Hypothalamus (tissue), 51 donors: ENCODE measurements around the gene TTC5.
"Not testable (repeated sequence)": the region's sequence is repeated elsewhere in the genome, so short reads cannot be mapped to it uniquely, and the experiment has no call there.

Experiments used
- DNase-seq, 51 donors: peaks; one replicate each; lab custom pipeline; 2025; lab: John Stamatoyannopoulos, UW

The TTC5 gene, protein sequence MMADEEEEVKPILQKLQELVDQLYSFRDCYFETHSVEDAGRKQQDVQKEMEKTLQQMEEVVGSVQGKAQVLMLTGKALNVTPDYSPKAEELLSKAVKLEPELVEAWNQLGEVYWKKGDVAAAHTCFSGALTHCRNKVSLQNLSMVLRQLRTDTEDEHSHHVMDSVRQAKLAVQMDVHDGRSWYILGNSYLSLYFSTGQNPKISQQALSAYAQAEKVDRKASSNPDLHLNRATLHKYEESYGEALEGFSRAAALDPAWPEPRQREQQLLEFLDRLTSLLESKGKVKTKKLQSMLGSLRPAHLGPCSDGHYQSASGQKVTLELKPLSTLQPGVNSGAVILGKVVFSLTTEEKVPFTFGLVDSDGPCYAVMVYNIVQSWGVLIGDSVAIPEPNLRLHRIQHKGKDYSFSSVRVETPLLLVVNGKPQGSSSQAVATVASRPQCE

GRCh38 chr14:20305265-20306078 is at the start of gene TTC5:
TSS of gene TTC5 (minus strand) at chr14:20305951. CDS start at chr14:20305937, 14 bp downstream.
- DNase-seq, result peak; percentile 5 to 91 (median 63)

GRCh38 chr14:20350860-20351259 is 45.1 kb upstream of the TTC5 start:
- DNase-seq, result no peak

DNA sequence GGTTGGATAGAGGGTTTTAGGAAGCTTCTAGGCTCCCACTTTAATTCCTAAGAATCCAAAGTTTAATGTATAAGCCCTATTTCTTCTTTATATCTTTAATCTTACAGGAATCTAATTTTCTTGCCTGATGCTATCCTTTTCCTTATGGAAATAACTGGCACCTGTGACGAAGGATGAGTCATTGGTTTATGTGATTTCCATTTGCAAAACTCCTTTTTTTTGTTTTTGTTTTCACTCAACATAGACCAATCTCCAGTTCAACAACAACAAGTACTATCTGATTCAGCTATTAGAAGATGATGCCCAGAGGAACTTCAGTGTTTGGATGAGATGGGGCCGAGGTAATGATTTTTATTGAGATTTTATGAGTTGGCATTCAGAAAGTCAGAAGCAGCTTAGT is 44.5 kb upstream of the TTC5 start:
- no peak for DNase-seq

DNA sequence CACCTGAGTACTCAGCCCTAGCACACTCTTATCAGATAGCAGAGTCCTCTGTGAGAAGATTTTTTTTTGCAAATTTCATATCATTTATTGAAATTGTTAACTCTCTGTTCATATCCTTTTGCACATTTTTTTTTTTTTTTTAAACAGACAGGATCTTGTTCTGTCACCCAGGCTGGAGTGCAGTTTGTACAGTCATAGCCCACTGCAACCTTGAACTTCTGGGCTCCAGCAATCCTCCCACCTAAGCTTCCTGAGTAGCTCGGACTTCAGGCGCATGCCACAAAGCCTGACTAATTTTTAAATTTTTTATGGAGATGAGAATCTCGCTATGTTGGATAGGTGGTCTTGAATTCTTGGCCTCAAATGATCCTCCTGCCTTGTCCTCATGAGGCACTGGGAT is 42.0 kb upstream of the TTC5 start:
- DNase-seq, result no peak

DNA sequence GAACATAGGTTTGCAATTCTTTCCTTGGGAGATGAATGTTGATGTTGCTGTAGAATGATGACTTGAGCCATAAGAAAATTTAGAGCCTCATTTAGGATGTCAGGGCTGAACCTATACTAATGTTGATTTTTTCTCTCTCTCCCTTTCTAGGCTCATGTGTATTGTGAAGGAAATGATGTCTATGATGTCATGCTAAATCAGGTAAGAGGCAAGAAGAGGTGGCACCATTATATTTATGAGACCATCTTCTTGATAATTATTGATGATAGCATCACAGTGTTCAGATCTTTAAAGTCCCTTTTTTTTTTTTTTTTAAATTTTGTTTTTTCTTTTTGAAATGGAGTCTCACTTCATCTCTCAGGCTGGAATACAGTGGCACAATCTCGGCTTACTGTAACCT is 41.0 kb upstream of the TTC5 start:
- no peak for DNase-seq

- DNase-seq, result no peak
Measured at GRCh38 chr14:20345366-20345765, 39.6 kb upstream of the TTC5 start.

DNA sequence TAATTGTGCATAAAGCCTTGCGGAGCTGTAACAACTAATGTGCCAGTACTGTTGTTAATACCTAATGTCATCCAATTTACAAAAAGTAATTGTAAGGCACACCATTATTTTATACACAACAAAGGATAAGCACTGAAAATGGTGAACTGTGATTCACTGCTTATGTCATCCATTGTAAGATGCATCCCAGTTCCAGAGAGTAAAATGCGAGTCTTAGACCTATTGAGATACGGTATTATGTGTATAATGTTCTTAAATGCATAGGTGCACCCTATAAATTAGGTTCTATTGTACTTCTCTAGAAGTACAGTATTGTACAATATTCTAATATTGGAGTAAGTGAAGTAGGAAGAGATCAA is 38.1 kb upstream of the TTC5 start:
- DNase-seq, result no peak

GRCh38 chr14:20343092-20343861 is 37.5 kb upstream of the TTC5 start, which contains the start of gene PARP2:
TSS of gene PARP2 (plus strand) at chr14:20343635. CDS start at chr14:20343642, 7 bp downstream.
- DNase-seq, result peak; percentile 61 to 100 (median 98)

- DNase-seq, result no peak
Measured at GRCh38 chr14:20341646-20342045, 35.9 kb upstream of the TTC5 start.

DNA sequence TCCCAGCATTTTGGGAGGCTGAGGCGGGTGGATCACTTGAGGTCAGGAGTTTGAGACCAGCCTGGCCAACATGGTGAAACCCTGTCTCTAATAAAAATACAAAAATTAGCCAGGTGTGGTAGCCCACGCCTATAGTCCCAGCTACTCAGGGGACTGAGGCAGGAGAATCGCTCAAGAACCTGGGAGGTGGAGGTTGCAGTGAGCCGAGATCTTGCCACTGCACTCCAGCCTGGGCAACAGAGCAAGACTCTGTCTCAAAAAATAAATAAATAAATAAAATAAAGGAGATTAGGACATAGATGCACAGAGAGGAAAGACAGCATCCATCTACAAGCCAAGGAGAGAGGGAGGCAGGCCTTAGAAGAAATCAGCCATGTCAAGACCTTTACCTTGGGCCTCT is 35.3 kb upstream of the TTC5 start:
- not testable (repeated sequence) for DNase-seq

- DNase-seq, result no peak
Measured at GRCh38 chr14:20334017-20334416, 28.3 kb upstream of the TTC5 start.

DNA sequence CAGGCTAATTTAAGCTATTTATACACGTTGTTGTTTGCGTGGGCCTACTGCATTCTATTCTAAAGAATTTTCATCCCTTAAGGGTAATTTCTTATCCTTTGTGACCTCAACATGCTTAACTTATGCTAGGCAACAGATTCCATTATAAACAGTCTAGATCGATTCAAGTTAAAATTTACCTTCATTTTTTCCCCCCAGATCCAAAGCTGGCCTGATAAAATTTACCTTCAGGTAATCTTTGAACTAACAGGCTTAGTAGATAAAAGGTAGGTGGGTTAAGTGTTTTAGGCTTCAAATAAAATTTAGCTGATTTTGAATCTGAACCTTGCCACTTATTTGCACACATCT is 27.7 kb upstream of the TTC5 start:
- DNase-seq, result no peak

GRCh38 chr14:20332788-20333493 is 27.2 kb upstream of the TTC5 start, which contains the start of gene CCNB1IP1:
TSS of gene CCNB1IP1 (minus strand) at chr14:20333279. CDS start at chr14:20316523, 16,756 bp downstream.
- peak in 45 of 51 donors; percentile 3 to 88 (median 40) for DNase-seq

GRCh38 chr14:20332431-20332787 is 26.7 kb upstream of the TTC5 start:
- peak in 2 of 51 donors; percentile 34 to 48 for DNase-seq

DNA sequence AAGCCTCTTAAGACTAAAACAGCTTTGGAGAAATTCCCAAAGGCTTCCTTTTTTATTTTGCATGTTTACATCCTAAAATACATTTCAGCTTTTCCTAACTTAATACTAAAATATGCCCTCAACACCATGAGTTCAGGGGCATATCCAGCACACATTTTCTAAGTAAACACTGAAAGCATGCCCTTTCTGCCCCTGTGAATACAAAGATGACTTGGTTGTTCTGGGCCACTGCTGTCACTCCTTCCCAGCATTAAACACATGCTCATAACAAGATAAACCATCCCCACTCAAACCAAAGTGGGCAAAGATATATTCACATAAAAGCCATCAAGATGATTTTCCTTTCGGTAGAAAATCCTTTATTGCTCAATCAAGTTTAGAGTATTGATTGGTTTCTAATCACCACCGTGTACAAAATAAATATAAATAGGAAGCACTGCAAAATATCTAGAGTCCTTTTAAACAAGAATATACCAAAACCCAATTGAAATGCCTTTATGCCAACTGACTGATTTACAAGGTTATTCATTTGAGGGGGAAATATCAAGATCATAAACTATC is 25.4 kb upstream of the TTC5 start:
- DNase-seq, result no peak

- DNase-seq, result no peak
Measured at GRCh38 chr14:20329355-20329754, 23.6 kb upstream of the TTC5 start.

GRCh38 chr14:20328705-20329104 is 23.0 kb upstream of the TTC5 start:
- DNase-seq, result no peak

GRCh38 chr14:20327005-20327869 is 21.5 kb upstream of the TTC5 start:
- peak in 3 of 51 donors; percentile 16 to 69 (median 26) for DNase-seq

- DNase-seq, result no peak
Measured at GRCh38 chr14:20317720-20318119, 12.0 kb upstream of the TTC5 start.
